Left forelimb (tissue), 1 donor: ENCODE data around the gene ABCC1.

Experiments used
- DNase-seq: peaks from one replicate; pipeline ENCODE4 v3.0.0-alpha.2; 2018; ENCODE audit warnings: low spot score

Gene ABCC1

GRCh38 chr16:16021646-16021987 lies 72.2 kb downstream of the ABCC1 start:
- no peak for DNase-seq

- DNase-seq: peak; percentile 87
Measured at GRCh38 chr16:16021988-16022682, 72.7 kb downstream of the ABCC1 start.

GRCh38 chr16:16022683-16023064 lies 73.3 kb downstream of the ABCC1 start:
- DNase-seq: no peak

DNA sequence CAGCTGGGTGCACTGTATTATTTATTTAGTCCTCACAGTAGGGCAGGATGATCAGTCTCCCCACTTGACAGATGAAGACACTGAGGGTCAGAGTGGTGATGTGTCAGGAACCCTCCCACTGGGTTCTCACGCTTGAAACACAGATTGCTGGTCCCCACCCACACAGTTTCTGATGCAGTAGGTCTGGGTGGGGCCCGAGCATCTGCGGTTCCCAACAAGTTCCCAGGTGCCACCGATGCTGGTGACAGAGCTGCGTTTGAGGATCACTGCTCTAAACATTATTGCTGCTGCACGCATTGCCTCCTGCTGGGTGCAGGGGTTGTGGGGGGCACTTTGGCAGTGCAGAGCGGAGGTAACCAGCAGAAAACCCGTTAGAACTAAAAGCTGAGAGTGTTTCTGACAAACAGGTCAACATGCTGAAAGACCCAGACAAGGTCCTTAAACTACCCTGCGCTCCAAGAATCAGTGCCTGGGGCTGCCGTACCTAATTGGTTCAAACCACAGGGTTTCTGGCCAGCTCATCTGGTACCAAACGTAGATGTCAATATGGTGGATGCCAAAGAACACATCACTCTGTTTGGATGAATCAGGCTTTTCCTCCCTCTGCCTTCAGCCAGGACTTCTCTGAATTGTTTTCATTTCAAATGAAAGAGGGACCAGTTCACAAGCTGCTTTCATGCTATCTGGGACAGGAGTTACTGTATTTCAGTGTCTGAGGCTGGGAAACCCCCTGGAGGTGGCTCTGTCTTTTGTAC lies 76.0 kb downstream of the ABCC1 start:
- no peak for DNase-seq

DNA sequence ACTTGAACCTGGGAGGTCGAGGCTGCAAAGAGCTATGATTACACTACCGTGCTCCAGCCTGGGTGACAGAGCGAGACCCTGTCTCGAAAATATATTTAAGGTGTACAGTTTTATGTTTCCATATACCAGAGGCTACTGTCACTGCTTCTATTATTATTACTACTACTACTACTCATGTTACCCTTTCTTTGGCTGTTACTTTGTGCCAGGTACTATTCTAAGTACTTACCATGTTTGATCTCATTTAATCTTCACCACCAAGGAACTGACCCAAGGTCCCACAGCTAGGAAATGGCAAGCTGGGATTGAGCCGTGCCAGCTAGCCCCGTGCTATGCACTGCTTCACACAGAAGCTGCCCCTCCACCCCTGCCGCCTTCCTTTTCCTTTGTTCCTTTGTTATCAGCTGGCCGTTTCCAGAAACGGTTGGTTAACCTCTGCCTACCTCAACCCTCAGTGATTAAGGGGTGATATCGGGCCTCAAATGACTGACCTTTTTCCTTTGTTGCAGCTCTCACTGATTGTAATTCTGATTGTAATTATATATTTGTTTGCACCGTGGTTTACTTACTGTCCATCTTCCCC lies 78.4 kb downstream of the ABCC1 start:
- DNase-seq: no peak

- DNase-seq: no peak
Measured at GRCh38 chr16:16028311-16028999, 79.0 kb downstream of the ABCC1 start.

DNA sequence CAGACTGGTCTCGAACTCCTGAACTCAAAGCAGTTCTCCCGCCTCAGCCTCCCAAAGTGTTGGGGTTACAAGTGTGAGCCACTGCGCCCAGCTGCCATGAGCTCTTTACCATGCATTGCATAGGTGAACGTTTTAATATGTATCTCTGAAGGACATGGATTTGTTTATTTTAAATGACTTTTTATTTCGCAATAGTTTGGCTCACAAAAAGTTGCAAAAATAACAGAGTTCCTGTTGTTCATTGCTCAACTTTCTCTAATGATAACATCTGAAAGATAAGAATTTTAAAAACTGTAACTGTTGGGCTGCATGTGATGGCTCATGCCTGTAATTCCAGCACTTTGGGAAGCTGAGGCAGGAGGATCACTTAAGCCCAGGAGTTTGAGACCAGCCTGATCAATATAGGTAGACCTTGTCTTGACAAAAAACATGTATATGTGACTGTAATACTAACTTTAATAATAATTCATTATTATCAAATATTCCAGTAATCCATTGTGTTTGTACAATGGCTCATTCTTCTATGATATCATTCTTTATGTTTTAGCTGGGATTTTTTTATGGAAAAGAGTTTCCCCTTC lies 80.1 kb downstream of the ABCC1 start:
- DNase-seq: no peak

DNA sequence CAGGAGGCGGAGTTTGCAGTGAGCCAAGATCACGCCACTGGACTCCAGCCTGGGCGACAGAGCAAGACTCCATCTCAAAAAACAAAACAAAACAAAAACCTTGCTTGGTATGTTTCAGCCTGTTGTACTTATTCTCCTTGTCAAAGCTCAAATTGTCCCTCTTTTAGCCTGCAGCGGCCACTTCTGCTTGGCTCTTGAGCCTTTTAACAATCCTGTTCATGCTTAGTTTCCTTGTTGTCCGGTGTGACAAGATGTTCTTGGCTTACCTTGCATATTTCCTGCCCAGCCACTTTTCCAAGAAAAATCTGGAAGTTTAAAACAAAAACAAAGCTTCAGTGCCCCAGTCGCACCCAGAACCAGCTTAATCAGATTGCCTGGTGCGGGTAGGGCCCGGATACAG lies 81.0 kb downstream of the ABCC1 start:
- DNase-seq: no peak

- DNase-seq: no peak
Measured at GRCh38 chr16:16031401-16031800, 82.0 kb downstream of the ABCC1 start.

- DNase-seq: no peak
Measured at GRCh38 chr16:16032271-16032979, 83.0 kb downstream of the ABCC1 start.

DNA sequence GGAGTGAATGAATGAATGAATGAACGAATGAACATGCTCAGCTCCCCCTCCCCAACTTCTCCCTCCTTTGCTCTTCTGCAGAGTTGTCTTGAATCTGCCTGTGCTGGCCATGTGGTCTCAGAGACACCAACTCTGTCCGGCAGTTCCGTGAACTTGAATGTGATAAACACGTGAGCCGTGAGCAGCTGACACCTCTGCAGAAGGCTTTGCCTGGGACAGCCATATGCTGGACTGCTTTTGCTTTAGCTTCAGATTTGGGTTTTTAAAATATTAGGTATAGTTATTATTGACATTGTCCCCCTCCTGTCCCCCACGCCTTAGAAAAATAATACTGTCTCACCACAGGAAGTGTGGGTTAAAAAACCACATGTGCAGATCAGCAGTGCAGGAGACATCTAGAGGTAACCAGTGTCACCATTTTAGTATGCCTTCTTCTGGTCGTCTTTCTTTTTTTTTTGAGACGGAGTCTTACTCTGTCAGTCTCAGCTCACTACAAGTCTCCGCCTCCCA lies 83.8 kb downstream of the ABCC1 start:
- no peak for DNase-seq

DNA sequence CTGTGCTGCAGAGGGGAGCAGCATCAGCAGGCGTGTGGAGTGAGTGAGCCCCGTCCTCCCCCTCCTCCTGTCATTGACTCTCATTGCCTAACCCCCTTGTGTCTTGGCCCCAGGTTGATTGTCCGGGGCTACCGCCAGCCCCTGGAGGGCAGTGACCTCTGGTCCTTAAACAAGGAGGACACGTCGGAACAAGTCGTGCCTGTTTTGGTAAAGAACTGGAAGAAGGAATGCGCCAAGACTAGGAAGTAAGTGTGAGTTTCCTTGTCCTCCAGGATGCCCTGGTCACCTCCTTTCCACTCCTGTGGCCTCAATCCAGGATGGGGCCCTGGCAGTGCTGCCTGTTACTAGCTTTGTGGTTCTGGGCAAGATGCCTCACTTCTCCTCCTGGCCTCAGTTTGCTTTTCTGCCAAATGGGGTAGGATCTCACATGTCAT lies 87.0 kb downstream of the ABCC1 start:
- DNase-seq: no peak

GRCh38 chr16:16037521-16037920 lies 88.1 kb downstream of the ABCC1 start:
- no peak for DNase-seq

GRCh38 chr16:16037970-16038369 lies 88.6 kb downstream of the ABCC1 start:
- no peak for DNase-seq

DNA sequence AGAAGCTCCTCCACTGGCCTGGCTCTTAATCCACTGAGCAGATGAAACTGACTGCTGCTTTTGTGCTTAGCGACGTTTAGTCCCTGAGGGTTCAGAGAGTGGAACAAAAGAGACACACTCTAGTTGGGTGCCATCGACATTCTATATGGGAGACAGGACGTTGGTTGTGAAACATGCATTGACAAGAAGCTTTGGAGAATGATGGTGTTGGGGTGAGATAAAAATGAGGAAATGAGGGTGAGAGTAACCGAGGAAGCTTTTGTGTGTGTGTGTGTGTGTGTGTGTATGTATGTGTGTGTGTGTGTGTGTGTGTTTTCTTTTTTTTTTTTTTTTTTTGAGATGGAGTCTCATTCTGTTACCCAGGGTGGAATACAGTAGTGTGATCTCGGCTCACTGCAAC lies 89.5 kb downstream of the ABCC1 start:
- no peak for DNase-seq

GRCh38 chr16:16041196-16041892 lies 91.9 kb downstream of the ABCC1 start:
- no peak for DNase-seq

- no peak for DNase-seq
Measured at GRCh38 chr16:16042076-16042475, 92.7 kb downstream of the ABCC1 start.

- DNase-seq: no peak
Measured at GRCh38 chr16:16045296-16045695, 95.9 kb downstream of the ABCC1 start.

- DNase-seq: no peak
Measured at GRCh38 chr16:16045879-16046278, 96.5 kb downstream of the ABCC1 start.

DNA sequence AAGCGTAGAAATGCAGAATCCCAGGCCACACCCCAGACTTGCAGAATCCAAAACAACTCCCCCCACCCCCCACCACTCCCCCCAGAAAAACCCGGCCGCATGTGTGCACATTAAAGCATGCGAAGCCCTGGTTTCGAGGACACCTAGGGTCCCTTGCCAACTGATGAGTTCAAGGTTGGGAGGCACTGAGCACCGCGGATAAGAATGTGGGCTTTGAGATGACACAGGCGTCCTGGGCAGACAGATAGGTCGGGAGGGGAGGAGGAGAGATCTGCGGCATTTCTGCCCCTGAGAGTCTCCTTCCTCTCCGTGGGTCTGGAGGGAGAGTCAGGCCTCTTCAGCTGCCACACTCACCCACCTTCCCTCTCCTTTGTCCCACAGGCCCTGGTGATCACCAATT lies 98.3 kb downstream of the ABCC1 start:
- no peak for DNase-seq
